ENCODE results near the gene ANGPTL2.
A peak's percentile ranks its signal among the peaks of the same experiment; 100 is the strongest.
"Not testable (repeated sequence)": the region's sequence is repeated elsewhere in the genome, so short reads cannot be mapped to it uniquely, and the experiment has no call there.

Gene ANGPTL2

GRCh38 chr9:127154390-127155191 lies 32.2 kb upstream of the ANGPTL2 start:
- peak; percentile 92 for DNase-seq (ENCODE audit: low spot score)

- no peak for DNase-seq (ENCODE audit: low spot score)
Observed at GRCh38 chr9:127154003-127154389, 31.6 kb upstream of the ANGPTL2 start.

- no peak for DNase-seq (ENCODE audit: low spot score)
Observed at GRCh38 chr9:127153501-127153900, 31.1 kb upstream of the ANGPTL2 start.

GRCh38 chr9:127149463-127150390 lies 27.3 kb upstream of the ANGPTL2 start:
- DNase-seq (ENCODE audit: low spot score): no peak

- DNase-seq (ENCODE audit: low spot score): no peak
Observed at GRCh38 chr9:127149010-127149409, 26.6 kb upstream of the ANGPTL2 start.

GRCh38 chr9:127148014-127148413 lies 25.6 kb upstream of the ANGPTL2 start:
- no peak for DNase-seq (ENCODE audit: low spot score)

GRCh38 chr9:127147251-127147650 lies 24.8 kb upstream of the ANGPTL2 start:
- no peak for DNase-seq (ENCODE audit: low spot score)

GRCh38 chr9:127146841-127147240 lies 24.4 kb upstream of the ANGPTL2 start:
- DNase-seq (ENCODE audit: low spot score): not testable (repeated sequence)

- DNase-seq (ENCODE audit: low spot score): no peak
Observed at GRCh38 chr9:127144670-127145445, 22.4 kb upstream of the ANGPTL2 start.

GRCh38 chr9:127143920-127144465 lies 21.6 kb upstream of the ANGPTL2 start:
- DNase-seq (ENCODE audit: low spot score): no peak

- no peak for DNase-seq (ENCODE audit: low spot score)
Observed at GRCh38 chr9:127142931-127143464, 20.6 kb upstream of the ANGPTL2 start.

- DNase-seq (ENCODE audit: low spot score): no peak
Observed at GRCh38 chr9:127142291-127142690, 19.9 kb upstream of the ANGPTL2 start.

GRCh38 chr9:127140842-127141675 lies 18.6 kb upstream of the ANGPTL2 start:
- DNase-seq (ENCODE audit: low spot score): no peak

- DNase-seq (ENCODE audit: low spot score): no peak
Observed at GRCh38 chr9:127140181-127140580, 17.7 kb upstream of the ANGPTL2 start.

- no peak for DNase-seq (ENCODE audit: low spot score)
Observed at GRCh38 chr9:127139775-127140174, 17.3 kb upstream of the ANGPTL2 start.

- no peak for DNase-seq (ENCODE audit: low spot score)
Observed at GRCh38 chr9:127139071-127139731, 16.8 kb upstream of the ANGPTL2 start.

GRCh38 chr9:127138444-127138843 lies 16.0 kb upstream of the ANGPTL2 start:
- no peak for DNase-seq (ENCODE audit: low spot score)

- no peak for DNase-seq (ENCODE audit: low spot score)
Observed at GRCh38 chr9:127137640-127138360, 15.4 kb upstream of the ANGPTL2 start.

GRCh38 chr9:127136880-127137639 lies 14.6 kb upstream of the ANGPTL2 start:
- no peak for DNase-seq (ENCODE audit: low spot score)
